Caco-2 (cell line): ENCODE results near the gene SNX21. TPM values are rescaled to one million over a fixed set of nuclear protein-coding genes. Genes with fewer than 3 reads are reported as not detected.

Experiments used
- BruUV-seq: library from RNA; stranded (reverse); fragments of 400-500 nt; replicated peaks from 2 replicates; lab custom pipeline; 2021; lab: Mats Ljungman, UMichigan
- CTCF ChIA-PET: fragments of 300-600 bp; sonication (Branson Sonifier 250); formaldehyde crosslinking; loops from one replicate; lab custom pipeline; 2022; ENCODE audit warnings: antibody characterized with exemption; lab: Charles Lee
- POLR2A ChIA-PET: fragments of 300-600 bp; sonication (Branson Sonifier 250); formaldehyde crosslinking; loops from one replicate; lab custom pipeline; 2022; ENCODE audit warnings: antibody characterized with exemption; lab: Charles Lee
- DNase-seq, 2 experiments: peaks; one replicate each; pipeline versions ENCODE4 v3.0.0 to v3.0.0-alpha.2; 2020 to 2022
- H3K27me3 ChIP-seq: replicated peaks from 2 replicates; pipeline ENCODE4 v1.6.0; 2011; ENCODE audit warnings: low read length; ENCODE audit not compliant: control insufficient read depth, insufficient read depth
- H3K36me3 ChIP-seq: 2 replicates; pipeline ENCODE4 v1.5.1; 2011; ENCODE audit warnings: low read length; ENCODE audit not compliant: control insufficient read depth, insufficient read depth
- H3K4me1 ChIP-seq: fragments of 250-450 bp; sonication (Bioruptor Pico); 2 replicates; pipeline ENCODE4 v1.5.1; 2020; ENCODE audit warnings: mild to moderate bottlenecking
- H3K4me3 ChIP-seq: 2 replicates; pipeline ENCODE4 v1.5.1; 2011; ENCODE audit warnings: low read depth, mild to moderate bottlenecking, control low read depth, low read length
- H3K9me3 ChIP-seq: fragments of 250-450 bp; sonication (Bioruptor Pico); 2 replicates; pipeline ENCODE4 v1.5.1; 2020; ENCODE audit warnings: mild to moderate bottlenecking, moderate library complexity
- H3K27ac Mint-ChIP-seq: one replicate; pipeline ENCODE4 v1.8.0; 2022; ENCODE audit warnings: mixed read lengths; ENCODE audit not compliant: unreplicated experiment
- H3K27me3 Mint-ChIP-seq: one replicate; pipeline ENCODE4 v1.8.0; 2022; ENCODE audit warnings: mixed read lengths; ENCODE audit not compliant: insufficient read depth, unreplicated experiment
- H3K36me3 Mint-ChIP-seq: one replicate; pipeline ENCODE4 v1.8.0; 2022; ENCODE audit warnings: mild to moderate bottlenecking, mixed read lengths; ENCODE audit not compliant: insufficient read depth, unreplicated experiment
- H3K4me1 Mint-ChIP-seq: one replicate; pipeline ENCODE4 v1.8.0; 2022; ENCODE audit warnings: low read depth, mixed read lengths; ENCODE audit not compliant: unreplicated experiment
- H3K4me3 Mint-ChIP-seq: one replicate; pipeline ENCODE4 v1.8.0; 2022; ENCODE audit warnings: mild to moderate bottlenecking, moderate library complexity, mixed read lengths; ENCODE audit not compliant: unreplicated experiment
- H3K9me3 Mint-ChIP-seq: one replicate; pipeline ENCODE4 v1.8.0; 2022; ENCODE audit warnings: mixed read lengths; ENCODE audit not compliant: unreplicated experiment
- intact Hi-C: fragments of 100-400 bp; cut with micrococcal nuclease; formaldehyde crosslinking; loops from one replicate; pipeline ENCODE4 v1.10.0; 2022; ENCODE audit not compliant: unreplicated experiment
- total RNA-seq: library from RNA; stranded (reverse); gene quantifications from 2 replicates; pipeline ENCODE4 v1.2.3, GENCODE V29; 2022
- TF ChIP-seq, protein P1 (sequence below), 2 experiments: fragments of 200-600 bp in 1 of 2; IDR thresholded peaks; 1 replicate in 1 of 2; 2 replicates in 1 of 2; pipeline versions ENCODE4 v1.5.1 to v1.8.0; 2011 to 2022; ENCODE audit warnings: antibody characterized with exemption in 1 of 2, control low read depth in 1 of 2, inconsistent platforms in 1 of 2, low read depth in 1 of 2, low read length in 1 of 2, mild to moderate bottlenecking in 1 of 2, moderate library complexity in 1 of 2; ENCODE audit not compliant: insufficient read depth in 1 of 2, severe bottlenecking in 1 of 2, unreplicated experiment in 1 of 2

SNX21 gene
- total RNA-seq, 1 experiment from 2014 or later: 15.6 TPM

DNA sequence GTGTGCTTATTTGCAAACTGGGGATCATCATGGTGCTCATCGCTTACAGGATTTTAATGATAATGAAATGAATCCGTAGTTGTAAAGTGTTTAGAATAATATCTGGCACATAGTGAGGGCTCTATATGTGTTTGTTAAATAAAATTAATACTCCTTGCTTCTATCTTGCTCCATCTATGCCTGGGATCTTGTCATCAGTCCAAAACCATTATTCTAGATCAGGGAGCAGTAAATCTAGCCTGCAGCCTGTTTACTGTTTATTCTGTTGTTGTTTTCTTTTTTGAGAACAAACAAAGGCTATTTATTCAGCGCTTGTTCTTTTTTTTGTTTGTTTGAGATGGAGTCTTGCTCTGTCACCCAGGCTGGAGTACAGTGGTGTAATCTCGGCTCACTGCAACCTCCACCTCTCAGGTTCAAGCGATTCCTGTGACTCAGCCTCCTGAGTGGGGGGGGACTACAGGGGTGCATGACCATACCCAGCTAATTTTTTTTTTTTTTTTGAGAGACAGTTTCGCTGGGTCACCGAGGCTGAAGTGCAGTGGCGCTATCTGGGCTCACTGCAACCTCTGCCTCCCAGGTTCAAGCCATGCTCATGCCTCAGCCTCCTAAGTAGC is 15.5 kb downstream of the SNX21 start:
- ChIA-PET CTCF (no interaction called here), POLR2A (no interaction called here)
- Histone ChIP-seq H3K4me3 (no peak overlapping the region), H3K9me3 (no peaks in the 10 kb centered on the region), H3K4me1 (no peaks in the 10 kb centered on the region), H3K27me3 (no peaks in the 10 kb centered on the region), H3K36me3 (0 out of 2 replicates have a peak, but pooled peaks cover under 1% of the 10 kb centered on the region)
- TF ChIP-seq, protein P1, sequence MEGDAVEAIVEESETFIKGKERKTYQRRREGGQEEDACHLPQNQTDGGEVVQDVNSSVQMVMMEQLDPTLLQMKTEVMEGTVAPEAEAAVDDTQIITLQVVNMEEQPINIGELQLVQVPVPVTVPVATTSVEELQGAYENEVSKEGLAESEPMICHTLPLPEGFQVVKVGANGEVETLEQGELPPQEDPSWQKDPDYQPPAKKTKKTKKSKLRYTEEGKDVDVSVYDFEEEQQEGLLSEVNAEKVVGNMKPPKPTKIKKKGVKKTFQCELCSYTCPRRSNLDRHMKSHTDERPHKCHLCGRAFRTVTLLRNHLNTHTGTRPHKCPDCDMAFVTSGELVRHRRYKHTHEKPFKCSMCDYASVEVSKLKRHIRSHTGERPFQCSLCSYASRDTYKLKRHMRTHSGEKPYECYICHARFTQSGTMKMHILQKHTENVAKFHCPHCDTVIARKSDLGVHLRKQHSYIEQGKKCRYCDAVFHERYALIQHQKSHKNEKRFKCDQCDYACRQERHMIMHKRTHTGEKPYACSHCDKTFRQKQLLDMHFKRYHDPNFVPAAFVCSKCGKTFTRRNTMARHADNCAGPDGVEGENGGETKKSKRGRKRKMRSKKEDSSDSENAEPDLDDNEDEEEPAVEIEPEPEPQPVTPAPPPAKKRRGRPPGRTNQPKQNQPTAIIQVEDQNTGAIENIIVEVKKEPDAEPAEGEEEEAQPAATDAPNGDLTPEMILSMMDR (IDR thresholded peaks at IDR 0.05; ENCODE audit: insufficient read depth in 1 of 2, low read depth in 1 of 2, low read length in 1 of 2, severe bottlenecking in 1 of 2, unreplicated experiment in 1 of 2): no peak
- Mint-ChIP-seq H3K4me1 (peaks cover 6% of the 10 kb centered on the region), H3K27ac (no peak overlapping the region), H3K36me3 (peaks cover 19% of the 10 kb centered on the region), H3K27me3 (no peaks in the 10 kb centered on the region), H3K4me3 (no peak overlapping the region), H3K9me3 (no peaks in the 10 kb centered on the region)
- no peak for DNase-seq
- intact Hi-C loops: no loop called here
- BruUV-seq: no TSS peak

DNA sequence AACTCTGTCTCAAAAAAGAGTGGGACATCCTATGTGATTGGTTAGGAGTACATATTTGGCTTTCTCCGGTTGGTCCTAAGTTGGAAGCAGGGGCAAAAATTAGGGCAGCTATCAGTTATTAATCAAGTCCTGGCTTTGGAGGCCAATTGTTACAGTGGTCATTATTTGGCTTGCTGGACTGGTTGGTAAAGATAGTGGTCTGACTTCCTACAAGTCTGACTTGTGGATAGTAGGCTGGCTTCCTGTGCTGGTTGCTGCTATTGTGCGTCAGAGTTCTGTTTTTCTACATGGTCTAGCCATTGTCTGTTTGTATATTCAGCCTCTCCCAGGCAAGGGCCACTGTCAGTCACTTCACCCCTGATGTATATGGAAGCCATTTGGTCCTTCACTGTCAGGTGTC is 16.6 kb downstream of the SNX21 start:
- intact Hi-C loops: no loop called here
- H3K27ac Mint-ChIP-seq: no peak overlapping the region
- Histone ChIP-seq H3K9me3 (no peaks in the 10 kb centered on the region), H3K36me3 (no peaks in the 10 kb centered on the region), H3K27me3 (no peaks in the 10 kb centered on the region), H3K4me3 (no peak overlapping the region), H3K4me1 (no peaks in the 10 kb centered on the region)
- no TSS peak for BruUV-seq
- ChIA-PET CTCF (no interaction called here), POLR2A (no interaction called here)
- peaks cover 12% of the 10 kb centered on the region for H3K36me3 Mint-ChIP-seq
- no peaks in the 10 kb centered on the region for H3K27me3 Mint-ChIP-seq
- H3K4me3 Mint-ChIP-seq: no peak overlapping the region
- DNase-seq: no peak
- H3K4me1 Mint-ChIP-seq: peaks cover 6% of the 10 kb centered on the region
- TF ChIP-seq, protein P1 (IDR thresholded peaks at IDR 0.05; ENCODE audit: insufficient read depth in 1 of 2, low read depth in 1 of 2, low read length in 1 of 2, severe bottlenecking in 1 of 2, unreplicated experiment in 1 of 2): no peak
- no peaks in the 10 kb centered on the region for H3K9me3 Mint-ChIP-seq

DNA sequence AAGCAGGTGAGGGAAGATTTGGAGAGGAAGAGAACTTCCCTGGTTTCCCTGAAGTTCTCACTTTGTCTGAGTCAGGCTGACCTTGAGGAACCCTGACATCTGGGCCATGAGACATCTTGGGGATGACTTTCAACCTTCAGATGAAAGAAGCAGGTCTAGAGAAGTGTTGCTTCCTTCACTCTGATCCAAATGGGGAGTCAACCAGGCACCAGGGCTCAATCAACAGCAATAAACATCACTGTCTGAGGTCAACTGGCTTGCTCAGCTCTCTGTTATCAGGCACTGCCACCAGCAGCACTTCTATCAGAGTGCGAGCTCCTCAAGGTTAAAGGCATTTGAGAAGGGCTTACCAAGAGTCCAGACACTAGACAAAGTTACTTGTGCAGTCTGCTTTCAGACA is 17.3 kb downstream of the SNX21 start:
- TF ChIP-seq, protein P1 (IDR thresholded peaks at IDR 0.05; ENCODE audit: insufficient read depth in 1 of 2, low read depth in 1 of 2, low read length in 1 of 2, severe bottlenecking in 1 of 2, unreplicated experiment in 1 of 2): no peak
- intact Hi-C loops: no loop called here
- Mint-ChIP-seq H3K9me3 (no peaks in the 10 kb centered on the region), H3K27me3 (no peaks in the 10 kb centered on the region), H3K27ac (no peak overlapping the region), H3K36me3 (peaks cover 5% of the 10 kb centered on the region), H3K4me1 (peaks cover 6% of the 10 kb centered on the region), H3K4me3 (no peak overlapping the region)
- Histone ChIP-seq H3K27me3 (no peaks in the 10 kb centered on the region), H3K4me1 (no peaks in the 10 kb centered on the region; the same call in 1 of the 2 replicates), H3K4me3 (no peak overlapping the region), H3K36me3 (no peaks in the 10 kb centered on the region), H3K9me3 (no peaks in the 10 kb centered on the region)
- no peak for DNase-seq
- ChIA-PET POLR2A (no interaction called here), CTCF (no interaction called here)
- BruUV-seq: no TSS peak
